HFF-Myc (cell line): ENCODE results near the gene DNAJC6.

Experiments
- DNase-seq: peaks from one replicate; pipeline ENCODE4 v3.0.0-alpha.2; 2011; ENCODE audit warnings: low read depth; ENCODE audit errors: extremely low read depth
- H3K4me3 ChIP-seq: replicated peaks from 2 replicates; pipeline ENCODE4 v1.5.1; 2011; ENCODE audit warnings: low read depth, mild to moderate bottlenecking, control low read depth, low read length
- CTCF ChIP-seq: IDR thresholded peaks from 2 replicates; pipeline ENCODE4 v1.5.1; 2012; ENCODE audit warnings: mild to moderate bottlenecking, low read depth, low read length, control low read depth; ENCODE audit errors: missing control alignments

DNAJC6 gene

GRCh38 chr1:65440322-65440900 is 131.1 kb downstream of the DNAJC6 start:
- no peak for DNase-seq
- no peak for TF ChIP-seq CTCF
- no peak overlapping the region for H3K4me3 ChIP-seq

- no peak for TF ChIP-seq CTCF
- no peak overlapping the region for H3K4me3 ChIP-seq
- no peak for DNase-seq
Measured at GRCh38 chr1:65440915-65441314, 131.6 kb downstream of the DNAJC6 start.

- TF ChIP-seq CTCF = no peak
- H3K4me3 ChIP-seq = no peak overlapping the region
- DNase-seq = no peak
Measured at GRCh38 chr1:65441464-65441863, 132.1 kb downstream of the DNAJC6 start.

GRCh38 chr1:65442442-65442841 is 133.1 kb downstream of the DNAJC6 start:
- DNase-seq = no peak
- no peak for TF ChIP-seq CTCF
- no peak overlapping the region for H3K4me3 ChIP-seq

- no peak for DNase-seq
- TF ChIP-seq CTCF = no peak
Measured at GRCh38 chr1:65443647-65444046, 134.3 kb downstream of the DNAJC6 start.

GRCh38 chr1:65444128-65444640 is 134.8 kb downstream of the DNAJC6 start:
- DNase-seq = no peak
- no peak for TF ChIP-seq CTCF
- H3K4me3 ChIP-seq = no peak overlapping the region

More at GRCh38 chr1:65443647-65444046, 134.3 kb downstream of the DNAJC6 start:
- no peak overlapping the region for H3K4me3 ChIP-seq

GRCh38 chr1:65445837-65446236 is 136.5 kb downstream of the DNAJC6 start:
- TF ChIP-seq CTCF = no peak
- DNase-seq = no peak
- no peak overlapping the region for H3K4me3 ChIP-seq
